HCT116 (cell line): Measurements from ENCODE around the gene LY6G6D.
A peak's percentile ranks its signal among the peaks of the same experiment; 100 is the strongest.

ENCODE experiments used
- ATF3 ChIP-seq: IDR thresholded peaks from 2 replicates; pipeline ENCODE4 v1.6.1; 2012
- CBX3 ChIP-seq: IDR thresholded peaks from 2 replicates; pipeline ENCODE4 v1.6.1; 2012; ENCODE audit warnings: low read depth
- CTCF ChIP-seq, 3 experiments: fragments of 200-600 bp in 1 of 3; sonication (generic) in 1 of 3; IDR thresholded peaks in 2 of 3; conservative IDR thresholded peaks in 1 of 3; 2 replicates each; pipeline ENCODE4 v1.5.1; 2012 to 2017; ENCODE audit warnings: low read depth in 2 of 3, low read length in 2 of 3, antibody characterized with exemption in 1 of 3, borderline replicate concordance in 1 of 3, control low read depth in 1 of 3, mild to moderate bottlenecking in 1 of 3, mixed read lengths in 1 of 3, mixed run types in 1 of 3, moderate library complexity in 1 of 3; ENCODE audit not compliant: insufficient read depth in 1 of 3
- EGR1 ChIP-seq: IDR thresholded peaks from 2 replicates; pipeline ENCODE4 v1.6.1; 2012; ENCODE audit warnings: low read depth
- EZH2 ChIP-seq: fragments of 200-600 bp; sonication (generic); IDR thresholded peaks from 2 replicates; pipeline ENCODE4 v1.6.1; 2017; ENCODE audit warnings: antibody characterized with exemption, mixed run types
- EZH2phosphoT487 ChIP-seq: fragments of 200-600 bp; IDR thresholded peaks from 2 replicates; pipeline ENCODE4 v1.6.1; 2018; ENCODE audit warnings: antibody characterized with exemption, borderline replicate concordance
- JUND ChIP-seq: IDR thresholded peaks from 2 replicates; pipeline ENCODE4 v1.6.1; 2012
- POLR2A ChIP-seq: IDR thresholded peaks from 2 replicates; pipeline ENCODE4 v1.7.0; 2011; ENCODE audit warnings: borderline replicate concordance; ENCODE audit not compliant: insufficient read depth, insufficient read length; ENCODE audit errors: extremely low read depth
- POLR2AphosphoS5 ChIP-seq: IDR thresholded peaks from 2 replicates; pipeline ENCODE4 v1.6.1; 2011; ENCODE audit warnings: mild to moderate bottlenecking, low read depth, low read length, moderate library complexity
- RAD21 ChIP-seq: IDR thresholded peaks from 2 replicates; pipeline ENCODE4 v1.6.1; 2012; ENCODE audit warnings: low read depth, mild to moderate bottlenecking
- SIN3A ChIP-seq: IDR thresholded peaks from 2 replicates; pipeline ENCODE4 v1.6.1; 2012; ENCODE audit warnings: low read depth

DNA sequence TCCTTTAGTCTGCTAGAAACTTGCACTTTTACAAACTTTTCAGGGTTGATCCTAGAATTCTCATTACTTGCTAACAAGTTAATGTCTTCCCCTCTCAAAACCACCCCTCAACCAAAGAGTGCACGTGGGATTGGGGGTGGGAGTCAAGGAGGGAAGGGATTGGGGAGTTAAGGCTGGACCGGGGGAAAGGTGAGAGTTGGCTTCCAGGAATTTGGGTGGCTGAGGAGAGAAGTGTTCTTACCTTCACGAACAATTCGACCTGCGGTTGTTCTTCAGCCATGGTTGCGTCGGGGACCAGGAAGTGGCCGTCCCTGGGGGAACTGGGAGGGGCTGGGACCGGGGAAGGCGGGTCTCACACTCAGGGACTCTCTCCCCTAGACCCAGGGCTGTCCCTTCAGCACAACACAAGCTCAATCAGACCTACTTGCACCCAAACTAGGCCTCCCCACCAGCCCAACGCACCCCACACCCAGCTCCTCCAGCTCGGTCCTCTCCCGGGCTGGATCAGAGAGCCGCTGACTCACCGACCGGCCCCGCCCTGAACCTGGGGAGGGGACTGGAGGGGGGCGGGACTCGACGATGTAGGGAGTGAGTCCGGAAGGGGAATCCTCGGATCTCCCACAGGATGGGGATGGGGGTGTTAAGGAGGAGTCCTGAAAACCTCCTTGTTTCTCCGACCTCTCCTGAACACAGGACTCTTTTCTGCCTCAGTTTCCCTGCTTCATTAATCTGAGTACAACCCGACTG lies 21.0 kb downstream of the LY6G6D start, which contains the start of gene CLIC1:
- no peak for TF ChIP-seq EZH2
- no peak for TF ChIP-seq CBX3
- peak; percentile 47 for TF ChIP-seq POLR2A
- no peak for TF ChIP-seq RAD21
- no peak for TF ChIP-seq EZH2phosphoT487
- no peak for TF ChIP-seq CTCF (IDR thresholded peaks at IDR 0.05 in 2 of 3, conservative IDR thresholded peaks at IDR 0.05 in 1 of 3; ENCODE audit: borderline replicate concordance in 1 of 3, insufficient read depth in 1 of 3, low read depth in 2 of 3, low read length in 2 of 3)
- no peak for TF ChIP-seq EGR1
- TF ChIP-seq ATF3 = no peak
- TF ChIP-seq JUND = no peak
- TF ChIP-seq SIN3A = no peak
- peak; percentile 97 for TF ChIP-seq POLR2AphosphoS5
